TTC549 (cell line): ENCODE measurements around the gene ZFHX3.
A peak's percentile ranks its signal among the peaks of the same experiment; 100 is the strongest.

Source experiments
- FAIRE-seq: peaks from 2 replicates; lab custom pipeline; 2012; peaks lifted over from hg19 to GRCh38; lab: Jason Lieb, UNC

ZFHX3 gene

DNA sequence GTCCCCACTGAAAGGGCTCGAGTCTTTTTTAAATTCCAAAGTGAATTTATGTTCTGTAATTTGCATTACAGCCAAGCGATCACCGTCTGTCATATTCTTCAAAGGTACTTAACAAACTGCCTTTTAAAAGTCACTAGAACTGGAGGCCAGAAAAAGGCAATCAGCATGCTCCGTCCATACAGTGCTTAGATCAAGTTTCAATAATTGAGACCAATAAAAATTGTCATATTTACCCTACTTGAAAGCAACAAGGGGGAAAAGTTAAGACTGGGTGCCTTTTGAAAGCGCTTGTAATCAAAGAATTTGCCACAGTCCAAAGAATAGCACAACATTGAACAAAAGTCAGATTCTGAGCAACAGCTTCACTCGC lies 9.0 kb upstream of the ZFHX3 start:
- no peak for FAIRE-seq

- no peak for FAIRE-seq
These were observed 8.5 kb upstream of the ZFHX3 start for GRCh38 chr16:73056448-73056847.

DNA sequence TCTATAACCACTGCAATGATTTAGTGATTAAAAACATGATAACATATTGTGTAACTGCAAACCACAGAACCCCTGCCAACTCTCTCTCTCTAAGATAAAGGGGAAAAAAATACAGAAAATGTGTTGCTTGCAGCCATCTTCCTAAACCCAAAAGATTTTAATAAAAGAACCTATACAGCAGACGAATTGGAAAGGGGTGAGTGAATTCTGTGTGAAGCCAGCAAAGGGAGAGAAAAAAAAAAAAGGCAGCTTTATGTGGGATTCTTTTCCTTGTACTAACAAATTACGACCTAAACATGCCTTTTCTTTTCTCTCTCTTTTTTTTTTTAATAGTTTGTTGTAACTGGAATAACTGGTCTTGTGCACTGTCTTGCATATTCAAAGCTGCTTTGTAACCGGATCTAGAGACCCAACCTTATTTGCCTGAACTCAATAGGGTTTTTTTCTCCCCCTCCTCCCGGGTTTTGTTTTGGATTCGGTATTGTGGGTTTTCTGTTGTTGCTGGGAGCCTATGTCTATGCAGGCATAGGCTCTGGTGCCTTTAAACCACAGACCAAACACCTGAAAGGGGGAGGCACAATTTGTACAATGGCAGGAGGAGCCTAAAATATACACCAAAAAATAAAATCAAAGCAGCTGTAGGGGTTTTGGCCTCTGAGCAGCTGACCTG lies 7.0 kb upstream of the ZFHX3 start:
- peak; percentile 74 for FAIRE-seq

GRCh38 chr16:73054498-73054812 lies 6.5 kb upstream of the ZFHX3 start:
- FAIRE-seq = no peak

GRCh38 chr16:73054125-73054484 lies 6.2 kb upstream of the ZFHX3 start:
- FAIRE-seq = no peak

- FAIRE-seq = no peak
These were observed 5.6 kb upstream of the ZFHX3 start for GRCh38 chr16:73053364-73054124.

DNA sequence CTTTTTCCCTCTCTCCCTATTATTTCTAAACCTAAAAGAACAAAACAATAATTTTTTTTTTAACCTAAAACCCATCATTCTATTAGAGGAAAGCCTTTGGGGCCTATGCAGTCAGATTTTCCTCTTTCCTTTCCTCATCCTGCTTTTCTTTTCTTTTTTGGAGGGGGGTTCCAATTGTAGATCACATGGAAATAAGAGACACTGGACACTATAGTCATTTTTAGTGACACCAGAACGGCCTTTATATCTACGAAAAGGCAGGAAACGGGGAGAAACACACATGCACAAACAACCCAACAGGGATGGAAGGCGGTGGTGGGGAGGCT lies 5.1 kb upstream of the ZFHX3 start:
- FAIRE-seq = no peak

- FAIRE-seq = no peak
These were observed 4.6 kb upstream of the ZFHX3 start for GRCh38 chr16:73052576-73052975.

GRCh38 chr16:73051961-73052360 lies 4.0 kb upstream of the ZFHX3 start:
- FAIRE-seq = no peak

DNA sequence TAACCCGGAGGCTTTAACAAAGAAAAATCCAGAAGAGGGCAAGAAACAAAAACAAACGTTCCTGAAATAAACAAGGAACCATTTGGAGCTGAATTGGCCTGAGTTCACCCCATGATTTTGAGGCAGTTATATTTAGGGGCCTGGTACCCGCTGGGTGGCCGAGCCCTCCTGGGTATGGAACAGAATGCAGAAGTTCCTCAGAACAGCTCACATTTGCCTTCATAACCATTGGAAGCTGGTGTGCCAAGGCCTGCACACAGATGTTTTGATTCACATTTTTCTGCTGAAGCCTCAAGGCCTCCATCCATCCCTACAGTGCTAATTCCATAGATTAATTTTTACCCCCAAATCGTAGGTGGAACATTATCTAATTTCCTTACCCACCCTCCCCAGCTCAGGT lies 3.3 kb upstream of the ZFHX3 start:
- FAIRE-seq = no peak

DNA sequence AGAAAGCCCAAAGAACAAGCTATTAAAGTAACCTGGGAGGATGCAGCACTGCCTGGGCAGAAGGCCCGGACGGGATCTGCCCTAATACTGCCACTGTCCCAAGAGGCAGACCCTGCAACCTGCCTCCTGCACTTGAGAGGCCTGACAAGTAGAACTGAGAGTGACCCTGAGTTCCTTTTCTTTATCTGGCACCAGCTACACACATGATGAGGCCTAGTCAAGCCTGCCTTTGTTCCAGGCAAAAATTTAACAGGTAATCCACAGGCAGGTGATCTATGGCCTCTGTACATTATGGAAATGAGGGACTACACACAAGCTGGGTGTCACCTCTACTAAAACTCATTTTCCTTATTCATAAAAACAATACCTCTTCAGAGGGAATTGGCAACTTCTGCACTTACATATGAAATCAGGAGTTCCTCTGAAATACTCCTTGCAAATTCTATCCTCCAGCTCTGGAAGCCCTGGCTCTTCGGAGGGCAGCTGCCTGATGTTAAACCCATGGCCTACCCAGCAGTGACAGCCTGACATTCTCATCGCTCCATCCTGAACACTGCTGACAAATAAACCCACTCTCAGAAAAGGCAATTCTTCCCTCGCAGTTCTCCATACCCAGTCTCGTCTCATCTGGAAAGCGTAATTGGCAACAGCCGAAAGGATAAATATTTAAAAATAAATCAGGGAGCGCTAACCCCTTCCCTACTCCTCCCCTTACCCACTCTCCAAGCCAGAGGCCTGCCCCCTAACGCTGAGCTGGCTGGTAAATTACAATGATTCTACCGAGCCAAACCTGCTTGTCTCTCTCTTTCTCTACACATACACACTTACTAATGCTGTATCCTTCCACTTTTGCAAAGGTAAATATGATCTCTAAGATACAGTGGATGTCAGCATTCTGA lies 2.5 kb upstream of the ZFHX3 start:
- no peak for FAIRE-seq

DNA sequence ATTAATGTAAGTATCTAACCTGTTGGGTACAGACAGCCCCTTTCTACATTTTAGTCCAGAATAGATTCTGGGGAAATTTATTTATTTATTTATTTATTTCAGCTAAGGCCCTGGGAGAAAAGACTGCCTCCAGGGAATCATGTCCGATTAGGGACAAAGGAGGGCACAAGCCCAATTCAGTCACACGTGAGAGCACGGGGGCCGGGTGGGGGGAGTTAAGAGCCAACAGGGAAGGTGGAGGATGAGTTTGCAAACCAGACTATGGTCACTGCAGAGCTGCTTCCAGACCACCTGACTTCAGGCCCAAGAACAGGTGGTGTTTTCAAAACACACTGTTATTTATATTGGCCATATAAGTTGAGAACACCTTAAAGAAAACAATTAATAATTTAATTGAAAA lies 1.6 kb upstream of the ZFHX3 start:
- FAIRE-seq = no peak

DNA sequence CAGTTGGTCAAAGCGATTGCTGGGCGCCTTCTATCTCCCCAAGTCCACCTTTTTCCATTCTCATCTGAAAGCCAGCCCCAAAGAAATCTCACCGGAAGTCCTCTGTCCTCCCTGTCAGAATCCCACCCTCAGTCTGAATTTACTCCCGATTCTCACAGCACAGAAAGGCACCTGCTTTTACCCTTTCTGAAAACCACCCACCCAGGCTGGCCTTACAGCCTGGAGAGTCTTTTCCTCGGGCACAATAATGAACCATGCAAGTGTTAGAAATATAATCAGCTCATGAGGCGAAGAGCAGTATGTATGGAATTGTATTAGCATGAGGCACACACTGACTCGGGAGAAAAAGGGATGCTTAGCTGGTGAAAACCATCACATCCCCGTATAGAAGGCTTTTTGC lies 1.2 kb upstream of the ZFHX3 start:
- FAIRE-seq = no peak

DNA sequence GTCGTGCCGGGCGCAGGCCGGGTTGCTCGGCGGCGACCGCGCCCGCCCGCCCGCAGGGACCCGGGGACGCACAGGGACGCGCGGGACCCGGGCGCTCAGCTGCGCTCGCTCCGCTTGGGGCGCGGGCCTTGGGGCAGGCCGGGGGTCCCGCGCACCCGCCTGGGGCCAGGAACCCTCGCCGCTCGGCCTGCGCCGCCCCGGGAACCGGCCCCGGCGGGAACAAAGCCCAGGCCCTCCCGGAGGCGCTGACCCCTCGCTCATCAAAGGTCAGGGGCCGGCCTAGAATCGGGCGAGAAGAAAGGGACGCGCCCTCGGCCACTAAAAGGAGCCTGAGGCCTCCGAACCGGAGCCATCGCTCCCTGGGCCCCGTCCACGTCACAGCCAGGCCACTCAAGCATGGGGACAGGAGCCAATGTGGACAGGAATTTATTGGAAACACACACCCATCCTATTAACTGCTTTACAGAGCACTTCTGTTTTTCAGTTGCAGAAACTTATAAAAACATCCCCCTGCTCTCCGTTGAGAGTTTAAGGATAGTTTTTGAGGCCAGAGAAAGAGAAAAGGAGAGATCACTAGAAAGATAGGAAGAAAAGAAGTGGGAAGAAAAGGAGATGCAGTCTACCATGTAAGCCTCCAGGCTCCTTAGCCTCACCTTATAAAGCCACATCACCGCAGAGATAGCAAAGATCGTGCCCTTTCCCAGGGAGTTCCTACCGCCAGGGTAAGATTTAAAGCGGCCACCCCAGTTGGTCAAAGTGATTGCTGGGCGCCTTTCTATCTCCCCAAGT lies 558 bp upstream of the ZFHX3 start:
- FAIRE-seq = no peak

GRCh38 chr16:73047221-73047535 lies 750 bp downstream of the ZFHX3 start:
- no peak for FAIRE-seq

DNA sequence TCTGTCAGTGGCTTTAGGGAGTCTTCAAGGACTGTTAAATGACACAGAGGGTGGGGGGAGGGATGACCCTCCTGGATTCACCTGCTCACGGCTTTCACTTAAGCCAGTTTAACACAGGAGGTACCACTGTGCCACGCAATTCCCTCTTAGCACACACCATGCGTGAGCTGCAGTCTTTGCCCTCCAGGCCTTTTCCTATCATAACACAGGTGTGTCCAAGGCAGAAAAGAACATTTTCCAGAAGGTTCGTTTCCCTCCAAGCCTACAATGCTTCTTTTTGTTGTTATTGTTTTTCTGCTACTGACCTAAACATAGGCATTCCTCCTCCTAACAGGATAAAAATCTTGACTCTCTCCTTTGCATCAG lies 1.1 kb downstream of the ZFHX3 start:
- no peak for FAIRE-seq

GRCh38 chr16:73046202-73046848 lies 1.6 kb downstream of the ZFHX3 start:
- FAIRE-seq = no peak

DNA sequence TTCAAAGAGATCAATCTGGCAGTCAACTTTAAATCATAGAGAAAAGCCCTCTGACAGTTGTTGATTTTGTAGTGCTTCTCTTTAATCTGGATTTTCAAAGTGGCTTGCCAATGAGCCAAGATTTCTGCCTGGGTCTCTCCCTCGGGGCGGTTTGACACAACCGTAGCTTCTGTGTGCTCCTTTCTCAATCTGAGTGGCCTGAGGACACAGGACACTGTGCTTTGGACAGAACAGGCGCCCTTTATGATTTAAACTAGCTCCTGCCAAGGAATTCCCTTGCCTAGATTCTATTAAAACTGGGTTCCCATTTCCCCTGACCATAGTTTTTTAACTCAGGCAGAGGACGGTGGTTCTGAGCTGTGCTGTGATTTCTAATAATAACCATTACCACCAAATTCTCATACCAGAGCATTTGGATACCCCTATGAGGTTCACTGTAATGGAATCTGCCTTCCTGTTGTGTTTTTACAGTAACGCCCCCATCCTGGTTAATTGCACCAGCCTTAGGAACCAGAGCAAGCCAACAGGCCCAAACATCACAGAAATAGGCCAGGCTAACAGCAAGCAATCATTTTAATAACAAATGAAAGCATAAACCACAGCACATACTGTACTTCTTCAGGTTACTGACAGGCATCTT lies 4.0 kb downstream of the ZFHX3 start:
- no peak for FAIRE-seq

DNA sequence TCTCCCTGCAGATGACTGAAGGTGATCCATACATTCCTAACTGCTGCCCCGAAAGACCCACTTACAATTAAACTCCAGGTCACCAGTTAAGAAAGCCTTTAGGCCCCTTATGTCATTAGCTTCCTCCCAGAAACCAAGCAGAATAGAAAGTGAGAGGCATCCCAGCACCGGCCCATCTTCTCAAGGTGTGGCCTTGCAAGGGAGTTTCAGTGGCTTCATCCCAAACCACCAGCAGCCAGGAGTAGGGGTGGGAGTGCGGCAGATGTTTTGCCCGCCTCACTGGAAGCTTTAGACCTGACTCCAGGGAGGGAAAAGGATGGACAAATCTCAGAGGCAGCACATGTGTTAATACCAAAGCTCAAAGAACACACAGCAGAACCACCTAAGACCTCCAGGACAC lies 5.1 kb downstream of the ZFHX3 start:
- no peak for FAIRE-seq

DNA sequence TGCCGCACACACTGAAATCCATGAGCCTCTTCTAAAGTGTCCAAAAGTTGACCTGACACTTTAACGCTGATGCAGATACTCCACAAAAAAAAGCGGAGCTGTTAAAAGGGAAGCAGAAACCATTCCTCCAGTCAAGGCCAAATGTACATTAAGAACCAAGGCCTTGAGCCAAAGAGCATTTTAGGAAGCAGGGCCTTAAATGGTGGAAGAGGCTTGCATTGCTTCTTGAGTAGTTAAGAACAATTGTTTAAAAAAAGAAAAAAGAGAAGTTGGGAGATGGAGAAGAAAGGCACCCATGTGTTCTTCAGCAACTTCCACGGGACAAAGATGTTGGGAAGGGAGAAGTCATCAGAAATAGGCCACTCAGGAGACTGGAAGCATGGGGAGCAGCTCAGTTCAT lies 6.3 kb downstream of the ZFHX3 start:
- FAIRE-seq = no peak

GRCh38 chr16:73040735-73041402 lies 7.1 kb downstream of the ZFHX3 start:
- FAIRE-seq = no peak
